GM20431 (cell line): ENCODE results near the gene CABP7.
"Not testable (repeated sequence)": the region's sequence is repeated elsewhere in the genome, so short reads cannot be mapped to it uniquely, and the experiment has no call there.

Source experiments
- in situ Hi-C: fragments of 300-500 bp; cut with MseI, MboI; formaldehyde crosslinking; loops from one replicate; pipeline ENCODE4 v1.15.0; 2020; ENCODE audit warnings: low sequenced_read_pairs; ENCODE audit not compliant: unreplicated experiment

The CABP7 gene

GRCh38 chr22:29739346-29739875 is 19.6 kb downstream of the CABP7 start:
- in situ Hi-C loops: no loop called here

GRCh38 chr22:29740216-29740615 is 20.4 kb downstream of the CABP7 start:
- in situ Hi-C loops: no loop called here

- in situ Hi-C loops: no loop called here
Observed at GRCh38 chr22:29741926-29742325, 22.1 kb downstream of the CABP7 start.

- in situ Hi-C loops: no loop called here
Observed at GRCh38 chr22:29742326-29742725, 22.5 kb downstream of the CABP7 start.

- in situ Hi-C loops: no loop called here
Observed at GRCh38 chr22:29744902-29745301, 25.1 kb downstream of the CABP7 start.

- in situ Hi-C loops: no loop called here
Observed at GRCh38 chr22:29747832-29748231, 28.0 kb downstream of the CABP7 start.

- in situ Hi-C loops: no loop called here
Observed at GRCh38 chr22:29748248-29748893, 28.6 kb downstream of the CABP7 start.

- in situ Hi-C loops: no loop called here
Observed at GRCh38 chr22:29750029-29750428, 30.2 kb downstream of the CABP7 start.

GRCh38 chr22:29750559-29751538 is 31.0 kb downstream of the CABP7 start:
- in situ Hi-C loops: no loop called here

- in situ Hi-C loops: no loop called here
Observed at GRCh38 chr22:29751669-29752068, 31.9 kb downstream of the CABP7 start.

- in situ Hi-C loops: no loop called here
Observed at GRCh38 chr22:29753808-29754657, 34.2 kb downstream of the CABP7 start.

GRCh38 chr22:29754658-29755395 is 35.0 kb downstream of the CABP7 start:
- in situ Hi-C loops: not testable (repeated sequence)

GRCh38 chr22:29755889-29756288 is 36.1 kb downstream of the CABP7 start:
- in situ Hi-C loops: no loop called here

GRCh38 chr22:29756341-29756740 is 36.5 kb downstream of the CABP7 start:
- in situ Hi-C loops: no loop called here

GRCh38 chr22:29757096-29757495 is 37.3 kb downstream of the CABP7 start:
- in situ Hi-C loops: no loop called here

- in situ Hi-C loops: no loop called here
Observed at GRCh38 chr22:29758068-29758622, 38.3 kb downstream of the CABP7 start.

- in situ Hi-C loops: no loop called here
Observed at GRCh38 chr22:29758959-29759358, 39.2 kb downstream of the CABP7 start.

- in situ Hi-C loops: no loop called here
Observed at GRCh38 chr22:29762263-29762662, 42.5 kb downstream of the CABP7 start.
